Stomach (tissue), 9 donors: ENCODE results near the gene MICAL3. TPM values are rescaled to one million over a fixed set of nuclear protein-coding genes. Genes with fewer than 3 reads are reported as not detected.
A peak's percentile ranks its signal among the peaks of the same experiment; 100 is the strongest.

Experiments used
- DNase-seq, 2 donors: peaks; one replicate each; pipeline versions ENCODE4 v3.0.0 to v3.0.0-alpha.2; 2013 to 2019
- H3K27ac ChIP-seq, 5 donors: fragments of 200-600 bp in 4 of 5; sonication (generic) in 4 of 5; one replicate each; pipeline ENCODE4 v1.5.1; 2013 to 2019; ENCODE audit warnings: mild to moderate bottlenecking in 1 of 5, moderate library complexity in 1 of 5
- H3K27me3 ChIP-seq, 3 donors: fragments of 200-600 bp; sonication (generic); one replicate each; pipeline ENCODE4 v1.5.1; 2017 to 2019; ENCODE audit warnings: mixed run types in 1 of 3
- H3K36me3 ChIP-seq, 4 donors: fragments of 200-600 bp; sonication (generic); 1 replicate in 3 of 4; 2 replicates in 1 of 4; pipeline ENCODE4 v1.5.1; 2016 to 2019
- H3K4me1 ChIP-seq, 4 donors: fragments of 200-600 bp; sonication (generic); one replicate each; pipeline ENCODE4 v1.5.1; 2016 to 2019
- H3K4me3 ChIP-seq, 4 donors: fragments of 200-600 bp; sonication (generic) in 3 of 4; one replicate each; pipeline ENCODE4 v1.5.1; 2016 to 2019; ENCODE audit warnings: mild to moderate bottlenecking in 1 of 4
- H3K9me3 ChIP-seq, 4 donors: fragments of 200-600 bp; sonication (generic); one replicate each; pipeline ENCODE4 v1.5.1; 2016 to 2019
- CTCF ChIP-seq, 7 experiments: fragments of 450-650 bp in 4 of 7; fragments of 200-600 bp in 3 of 7; sonication (generic) in 3 of 7; IDR thresholded peaks; one replicate each; pipeline ENCODE4 v1.5.1; 2016 to 2019; ENCODE audit warnings: antibody characterized with exemption in 7 of 7, control low read depth in 2 of 7, mild to moderate bottlenecking in 1 of 7
- EP300 ChIP-seq: sonication (generic); formaldehyde crosslinking; IDR thresholded peaks from one replicate; pipeline ENCODE4 v1.6.1; 2017; ENCODE audit warnings: antibody characterized with exemption
- POLR2A ChIP-seq, 4 donors: fragments of 450-650 bp; IDR thresholded peaks; one replicate each; pipeline ENCODE4 v1.6.1; 2016; ENCODE audit warnings: antibody characterized with exemption in 4 of 4, control low read depth in 2 of 4, mild to moderate bottlenecking in 1 of 4, moderate library complexity in 1 of 4
- POLR2AphosphoS5 ChIP-seq, 3 donors: sonication (generic); formaldehyde crosslinking; IDR thresholded peaks; one replicate each; pipeline ENCODE4 v1.6.1; 2016; ENCODE audit warnings: antibody characterized with exemption in 3 of 3
- WGBS, 5 donors: extraction: QIAGEN DNeasy Blood & Tissue Kit in 3 of 5; methylation state at CpG; one replicate each; pipeline versions ENCODE4 v1.1.5 to v1.1.7; 2013 to 2018; 5-methylcytosine and 5-hydroxymethylcytosine counted together
- intact Hi-C: fragments of 100-400 bp; cut with DNase I; formaldehyde crosslinking; loops from one replicate; pipeline ENCODE4 v1.15.1; 2023; ENCODE audit warnings: low total_unique reads
- polyA plus RNA-seq, 3 donors: library from polyadenylated mRNA; stranded (reverse); fragments of 200-250 nt; gene quantifications; one replicate each; pipeline ENCODE4 v1.2.3, GENCODE V29; 2013
- total RNA-seq, 5 donors: library from RNA; depleted of rRNA; stranded (reverse); fragments of >200 nt; gene quantifications; one replicate each; pipeline versions ENCODE4 v1.1.0 to v1.2.3, GENCODE V29; 2014 to 2016
- donor health status: healthy with polysubstance abuse.
- donor health status: Bipolar disorder and iron deficiency.
- donor health status: healthy.

The MICAL3 gene
- total and polyA plus RNA-seq, 8 donors: 3.5 to 130 (median 24.0) TPM

- Histone ChIP-seq H3K4me1 (peaks cover 0 to 58% (median 20%) of the 10 kb centered on the region in 4 donors), H3K36me3 (no peaks in the 10 kb centered on the region), H3K27ac (no peak overlapping the region), H3K9me3 (no peaks in the 10 kb centered on the region), H3K4me3 (no peak overlapping the region), H3K27me3 (no peaks in the 10 kb centered on the region)
- WGBS, 5 donors: 63 to 76% (median 71%) methylated on average over 12 of the region's 12 CpGs
- no peak for TF ChIP-seq POLR2A (IDR thresholded peaks at IDR 0.05)
- no peak for TF ChIP-seq POLR2AphosphoS5 (IDR thresholded peaks at IDR 0.05)
- TF ChIP-seq CTCF (IDR thresholded peaks at IDR 0.05): no peak
- TF ChIP-seq EP300: no peak
- DNase-seq: no peak
- intact Hi-C loops: no loop called here
Observed at GRCh38 chr22:17965538-17966402, 58.6 kb downstream of the MICAL3 start.

DNA sequence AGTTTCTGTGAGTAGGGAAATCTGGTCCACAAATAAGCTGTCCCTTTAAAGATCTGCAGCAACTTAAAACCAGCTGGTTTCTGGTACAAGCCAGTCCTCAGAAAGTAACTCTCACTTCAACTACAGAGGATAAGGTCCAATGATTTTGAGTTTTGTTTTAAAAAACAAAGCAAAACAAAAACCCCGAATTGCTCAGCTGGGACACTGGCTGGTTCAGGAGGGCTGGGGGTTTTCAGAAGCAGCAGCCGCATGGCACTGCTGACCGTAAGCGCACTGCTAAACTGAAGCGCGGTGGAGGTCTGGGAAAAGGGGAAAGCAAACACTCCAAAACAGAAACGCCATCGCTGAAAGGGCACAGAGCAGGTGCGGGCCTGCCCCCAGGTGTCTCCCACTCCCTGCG lies 59.7 kb downstream of the MICAL3 start:
- H3K27me3 ChIP-seq: no peaks in the 10 kb centered on the region
- intact Hi-C loops: no loop called here
- H3K4me3 ChIP-seq: no peak overlapping the region
- 70 to 84% (median 71%) methylated on average over 10 of the region's 10 CpGs for WGBS, 5 donors
- DNase-seq: no peak
- H3K27ac ChIP-seq: peak overlapping the region in 1 of 5 donors; percentile 26
- peaks cover 0 to 47% (median 15%) of the 10 kb centered on the region in 4 donors for H3K4me1 ChIP-seq
- no peaks in the 10 kb centered on the region for H3K36me3 ChIP-seq
- H3K9me3 ChIP-seq: no peaks in the 10 kb centered on the region
- no peak for TF ChIP-seq POLR2AphosphoS5 (IDR thresholded peaks at IDR 0.05)

DNA sequence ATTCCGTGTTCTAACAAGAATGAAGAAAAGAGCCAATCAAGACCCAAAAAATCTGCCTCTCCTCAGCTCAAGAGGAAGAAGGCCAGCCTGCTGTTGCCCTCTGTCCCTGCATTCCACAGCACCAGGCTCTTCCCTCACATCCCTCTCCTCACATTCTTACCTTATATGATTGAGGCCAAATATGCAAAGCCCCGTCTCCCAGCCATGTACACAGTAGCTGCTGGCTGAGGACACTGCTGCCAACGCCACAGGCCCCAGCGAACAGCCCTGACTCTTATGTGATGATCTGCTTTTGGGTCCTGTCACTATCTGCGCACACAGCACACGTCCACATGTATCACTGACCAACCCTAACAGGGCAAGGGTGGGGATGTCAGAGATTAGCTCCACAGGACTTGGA lies 60.2 kb downstream of the MICAL3 start:
- Histone ChIP-seq H3K27ac (no peak overlapping the region), H3K9me3 (no peaks in the 10 kb centered on the region), H3K4me1 (peaks cover 0 to 42% (median 15%) of the 10 kb centered on the region in 4 donors), H3K27me3 (no peaks in the 10 kb centered on the region), H3K36me3 (no peaks in the 10 kb centered on the region), H3K4me3 (no peak overlapping the region)
- 56 to 78% (median 71%) methylated on average over 6 of the region's 6 CpGs for WGBS, 5 donors
- no peak for TF ChIP-seq EP300
- TF ChIP-seq POLR2AphosphoS5 (IDR thresholded peaks at IDR 0.05): no peak
- no peak for TF ChIP-seq CTCF (IDR thresholded peaks at IDR 0.05)
- no peak for TF ChIP-seq POLR2A (IDR thresholded peaks at IDR 0.05)
- intact Hi-C loops: no loop called here
- no peak for DNase-seq

DNA sequence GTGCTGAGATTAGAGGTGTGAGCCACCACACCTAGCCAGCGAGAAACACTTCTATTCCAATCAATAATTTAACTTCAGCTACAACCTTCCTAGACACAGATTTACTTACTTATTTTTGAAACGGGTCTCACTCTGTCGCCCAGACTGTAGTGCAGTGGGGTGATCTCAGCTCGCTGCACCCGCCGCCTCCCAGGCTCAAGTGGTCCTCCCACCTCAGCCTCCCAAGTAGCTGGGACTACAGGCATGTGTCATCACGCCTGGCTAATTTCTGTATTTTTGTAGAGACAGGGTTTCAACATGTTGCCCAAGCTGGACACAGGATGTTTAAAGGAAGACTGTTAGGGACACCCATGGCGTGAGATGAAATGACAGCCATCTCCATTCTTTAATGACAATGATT lies 61.3 kb downstream of the MICAL3 start:
- TF ChIP-seq POLR2A (IDR thresholded peaks at IDR 0.05): no peak
- no peak for TF ChIP-seq POLR2AphosphoS5 (IDR thresholded peaks at IDR 0.05)
- TF ChIP-seq EP300: no peak
- no peak for TF ChIP-seq CTCF (IDR thresholded peaks at IDR 0.05)
- Histone ChIP-seq H3K27me3 (no peaks in the 10 kb centered on the region), H3K4me3 (no peak overlapping the region), H3K4me1 (peaks cover 0 to 39% (median 15%) of the 10 kb centered on the region in 4 donors), H3K9me3 (no peaks in the 10 kb centered on the region), H3K27ac (no peak overlapping the region), H3K36me3 (no peaks in the 10 kb centered on the region)
- whole genome bisulfite sequencing, 5 donors: 80 to 97% (median 95%) methylated on average over 8 of the region's 8 CpGs
- intact Hi-C loops: no loop called here
- no peak for DNase-seq

DNA sequence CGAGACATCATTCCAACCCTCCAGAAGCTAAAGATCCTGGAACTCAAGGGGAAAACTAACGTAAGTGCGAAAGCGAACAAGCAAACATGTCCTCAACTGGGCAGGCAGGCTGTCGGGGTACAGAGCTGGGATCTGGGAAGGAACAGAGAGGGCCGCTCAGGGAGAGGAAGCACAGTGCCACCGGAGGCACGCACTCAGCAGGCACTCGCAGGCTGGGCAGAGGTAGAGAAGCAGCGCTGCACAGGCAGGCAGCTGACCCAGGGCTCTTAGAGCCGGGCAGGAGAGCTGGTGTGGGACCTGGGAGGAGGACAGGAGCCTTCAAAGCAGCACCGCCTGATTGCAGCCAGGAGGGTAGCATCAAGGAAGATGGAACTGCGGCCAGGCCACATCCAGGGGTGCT lies 62.2 kb downstream of the MICAL3 start:
- no peak for DNase-seq
- H3K36me3 ChIP-seq: no peaks in the 10 kb centered on the region
- no peak overlapping the region for H3K27ac ChIP-seq
- no peaks in the 10 kb centered on the region for H3K27me3 ChIP-seq
- TF ChIP-seq POLR2AphosphoS5 (IDR thresholded peaks at IDR 0.05): no peak
- TF ChIP-seq POLR2A (IDR thresholded peaks at IDR 0.05): no peak
- no peak for TF ChIP-seq CTCF (IDR thresholded peaks at IDR 0.05)
- no peak for TF ChIP-seq EP300
- no peak overlapping the region for H3K4me3 ChIP-seq
- intact Hi-C loops: no loop called here
- peaks cover 0 to 39% (median 15%) of the 10 kb centered on the region in 4 donors for H3K4me1 ChIP-seq
- no peaks in the 10 kb centered on the region for H3K9me3 ChIP-seq
- WGBS, 5 donors: 91 to 96% (median 95%) methylated on average over 13 of the region's 13 CpGs
